K562 (cell line): ENCODE data around the gene NUDCD3. TPM values are rescaled to one million over a fixed set of nuclear protein-coding genes. Genes with fewer than 3 reads are reported as not detected.

Source experiments
- DACH1 ChIP-seq: fragments of 450-650 bp; IDR thresholded peaks from 2 replicates; pipeline ENCODE4 v1.6.1; 2018; ENCODE audit not compliant: partially characterized antibody
- E2F1 ChIP-seq: sonication (generic); formaldehyde crosslinking; IDR thresholded peaks from 2 replicates; pipeline ENCODE4 v1.8.1; 2023; ENCODE audit warnings: mild to moderate bottlenecking, missing genetic modification reagents, moderate library complexity
- EGR1 ChIP-seq: fragments of 450-650 bp; conservative IDR thresholded peaks from 2 replicates; pipeline ENCODE4 v1.6.1; 2017; ENCODE audit warnings: mild to moderate bottlenecking
- GATAD2B ChIP-seq: fragments of 450-650 bp; IDR thresholded peaks from 2 replicates; pipeline ENCODE4 v1.6.1; 2017; ENCODE audit warnings: mild to moderate bottlenecking, borderline replicate concordance
- HNRNPLL ChIP-seq: fragments of 200-400 bp; formaldehyde crosslinking; IDR thresholded peaks from 2 replicates; pipeline ENCODE4 v1.6.1; 2017; ENCODE audit warnings: low read length, low read depth, mild to moderate bottlenecking; ENCODE audit not compliant: poor library complexity, severe bottlenecking
- KAT7 ChIP-seq: sonication (generic); formaldehyde crosslinking; IDR thresholded peaks from 2 replicates; pipeline ENCODE4 v1.8.0; 2022; ENCODE audit warnings: missing genetic modification reagents, mild to moderate bottlenecking, borderline replicate concordance
- NEUROD1 ChIP-seq: fragments of 150-350 bp; IDR thresholded peaks from 2 replicates; pipeline ENCODE4 v1.6.1; 2014; ENCODE audit warnings: borderline replicate concordance, low read length, low read depth; ENCODE audit not compliant: partially characterized antibody
- NUFIP1 ChIP-seq: fragments of 450-650 bp; IDR thresholded peaks from 2 replicates; pipeline ENCODE4 v1.6.1; 2018; ENCODE audit not compliant: partially characterized antibody
- PTRF ChIP-seq: fragments of 450-650 bp; IDR thresholded peaks from 2 replicates; pipeline ENCODE4 v1.6.1; 2016; ENCODE audit warnings: mild to moderate bottlenecking, missing genetic modification characterization, missing compliant biosample characterization
- RBM17 ChIP-seq: fragments of 200-400 bp; formaldehyde crosslinking; IDR thresholded peaks from 2 replicates; pipeline ENCODE4 v1.6.1; 2017; ENCODE audit warnings: low read depth, mild to moderate bottlenecking, low read length, borderline replicate concordance
- STAG1 ChIP-seq: sonication (generic); formaldehyde crosslinking; IDR thresholded peaks from 2 replicates; pipeline ENCODE4 v1.5.0; 2020; ENCODE audit warnings: missing genetic modification reagents, borderline replicate concordance
- STAT5A ChIP-seq: IDR thresholded peaks from 2 replicates; pipeline ENCODE4 v1.6.1; 2012; ENCODE audit warnings: low read length, inconsistent platforms, borderline replicate concordance
- TAF9B ChIP-seq: fragments of 450-650 bp; IDR thresholded peaks from 2 replicates; pipeline ENCODE4 v1.6.1; 2018; ENCODE audit warnings: mild to moderate bottlenecking; ENCODE audit not compliant: partially characterized antibody
- ZNF740 ChIP-seq, 3 experiments: fragments of 200-800 bp in 1 of 3; sonication (Bioruptor generic) in 1 of 3; sonication (generic) in 1 of 3; formaldehyde crosslinking in 1 of 3; IDR thresholded peaks; 2 replicates each; pipeline versions ENCODE4 v1.6.1 to v1.8.0; 2016 to 2022; ENCODE audit warnings: mild to moderate bottlenecking in 2 of 3, missing compliant biosample characterization in 2 of 3, missing genetic modification characterization in 2 of 3, missing genetic modification reagents in 1 of 3
- polyA plus RNA-seq, 8 experiments: library from polyadenylated mRNA; depleted of rRNA in 4 of 8; stranded (reverse) in 5 of 8; unstranded in 3 of 8; fragments of >200 nt; fragmentation: Nextera tagmentation in 2 of 8; fragmentation: Illumina TruSeq in 1 of 8; extraction: Ambion mirVana in 2 of 8; extraction: Trizol in 1 of 8; gene quantifications; 2 replicates each; pipeline versions ENCODE4 v1.2.1 to v1.2.3, GENCODE V29; 2011 to 2014; ENCODE audit warnings: inconsistent platforms in 1 of 8, missing spikeins in 1 of 8
- total RNA-seq, 7 experiments: library from RNA; depleted of rRNA in 6 of 7; stranded (reverse); fragments of >200 nt in 6 of 7; fragmentation: Illumina TruSeq in 2 of 7; extraction: Trizol in 2 of 7; gene quantifications; 2 replicates each; pipeline versions ENCODE4 v1.2.1 to v1.2.3, GENCODE V29; 2011 to 2021; ENCODE audit warnings: low replicate concordance in 1 of 7
- TF ChIP-seq, protein P1 (sequence below): sonication (generic); formaldehyde crosslinking; IDR thresholded peaks from 2 replicates; pipeline ENCODE4 v1.8.0; 2022; ENCODE audit warnings: missing genetic modification reagents, mild to moderate bottlenecking, moderate library complexity, borderline replicate concordance
- TF ChIP-seq, protein P2 (sequence below): fragments of 250-450 bp; sonication (Bioruptor Pico); IDR thresholded peaks from 2 replicates; pipeline ENCODE4 v1.4.0; 2020; ENCODE audit warnings: mild to moderate bottlenecking, moderate library complexity
- TF ChIP-seq, protein P3 (sequence below), 2 experiments: fragments of 450-650 bp in 1 of 2; sonication (generic) in 1 of 2; formaldehyde crosslinking in 1 of 2; IDR thresholded peaks in 1 of 2; conservative IDR thresholded peaks in 1 of 2; 2 replicates each; pipeline versions ENCODE4 v1.6.1 to v1.8.1; 2016 to 2023; ENCODE audit warnings: mild to moderate bottlenecking in 2 of 2, moderate library complexity in 2 of 2, inconsistent platforms in 1 of 2, missing genetic modification reagents in 1 of 2

NUDCD3 gene
- total and polyA plus RNA-seq, 9 of the 15 experiments (the other 6 are each of a cell fraction or from before 2014, with no cell fraction given): 24.8 to 64.2 (median 42.6) TPM

DNA sequence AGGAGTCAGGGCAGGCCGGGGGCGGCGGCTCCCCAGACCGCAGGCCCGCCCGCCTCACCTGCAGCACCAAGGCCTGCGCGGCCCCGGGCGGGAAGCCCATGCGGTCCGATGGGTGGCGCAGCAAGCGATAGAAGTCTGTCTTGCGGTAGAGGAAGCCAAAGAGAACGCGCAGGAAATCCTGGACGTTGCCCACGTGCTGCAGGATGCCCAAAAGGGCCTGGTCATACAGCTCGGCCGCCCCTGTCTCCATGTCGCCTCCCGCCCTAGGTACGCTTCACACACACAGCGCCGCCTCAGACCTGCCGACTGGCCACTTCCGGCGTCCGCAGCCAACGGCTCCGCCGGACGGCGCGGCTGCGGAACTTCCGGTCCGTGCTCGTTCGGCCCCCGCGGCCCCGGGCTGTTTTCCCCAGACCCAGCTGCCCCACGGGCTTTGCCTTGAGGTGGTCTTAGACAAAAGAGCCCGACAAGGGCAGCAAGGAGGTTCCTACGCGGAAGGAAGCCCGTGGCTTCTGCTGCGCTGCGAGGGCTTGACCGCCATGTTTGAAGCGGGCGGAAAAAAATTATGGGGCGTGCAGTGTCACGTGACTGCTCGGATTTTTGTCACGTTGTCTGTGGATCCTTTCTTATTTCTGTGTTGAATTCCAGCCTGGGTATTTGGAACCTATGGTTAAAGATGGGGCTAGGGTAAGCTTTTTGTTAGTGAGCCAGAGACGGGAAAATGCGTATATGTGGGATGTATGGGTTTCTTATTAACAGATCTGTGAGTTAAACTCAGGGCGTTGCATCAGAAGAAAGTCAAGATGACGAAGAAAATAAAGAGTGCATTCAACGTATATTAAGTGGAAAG lies at the start of gene NUDCD3 (continued):
- TF ChIP-seq HNRNPLL (peak; percentile 67), GATAD2B (no peak), DACH1 (peak; percentile 24), KAT7 (peak; percentile 97), NEUROD1 (peak; percentile 32), E2F1 (CRISPR knock-in tag) (0 out of 2 replicates have a peak, but pooled peaks have one; percentile 20), NUFIP1 (no peak), EGR1 (peak; percentile 34; the same call in 1 of the 2 replicates), ZNF740 (CRISPR knock-in tag; IDR thresholded peaks at IDR 0.05) (no peak; the same call in 1 of the 2 replicates), ZNF740 (tag; IDR thresholded peaks at IDR 0.05) (no peak), RBM17 (no peak), STAG1 (CRISPR knock-in tag) (no peak), PTRF (tag) (no peak), STAT5A (no peak), TAF9B (peak; percentile 88)
- TF ChIP-seq, protein P1, sequence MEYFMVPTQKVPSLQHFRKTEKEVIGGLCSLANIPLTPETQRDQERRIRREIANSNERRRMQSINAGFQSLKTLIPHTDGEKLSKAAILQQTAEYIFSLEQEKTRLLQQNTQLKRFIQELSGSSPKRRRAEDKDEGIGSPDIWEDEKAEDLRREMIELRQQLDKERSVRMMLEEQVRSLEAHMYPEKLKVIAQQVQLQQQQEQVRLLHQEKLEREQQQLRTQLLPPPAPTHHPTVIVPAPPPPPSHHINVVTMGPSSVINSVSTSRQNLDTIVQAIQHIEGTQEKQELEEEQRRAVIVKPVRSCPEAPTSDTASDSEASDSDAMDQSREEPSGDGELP: peak; percentile 88
- TF ChIP-seq, protein P2, sequence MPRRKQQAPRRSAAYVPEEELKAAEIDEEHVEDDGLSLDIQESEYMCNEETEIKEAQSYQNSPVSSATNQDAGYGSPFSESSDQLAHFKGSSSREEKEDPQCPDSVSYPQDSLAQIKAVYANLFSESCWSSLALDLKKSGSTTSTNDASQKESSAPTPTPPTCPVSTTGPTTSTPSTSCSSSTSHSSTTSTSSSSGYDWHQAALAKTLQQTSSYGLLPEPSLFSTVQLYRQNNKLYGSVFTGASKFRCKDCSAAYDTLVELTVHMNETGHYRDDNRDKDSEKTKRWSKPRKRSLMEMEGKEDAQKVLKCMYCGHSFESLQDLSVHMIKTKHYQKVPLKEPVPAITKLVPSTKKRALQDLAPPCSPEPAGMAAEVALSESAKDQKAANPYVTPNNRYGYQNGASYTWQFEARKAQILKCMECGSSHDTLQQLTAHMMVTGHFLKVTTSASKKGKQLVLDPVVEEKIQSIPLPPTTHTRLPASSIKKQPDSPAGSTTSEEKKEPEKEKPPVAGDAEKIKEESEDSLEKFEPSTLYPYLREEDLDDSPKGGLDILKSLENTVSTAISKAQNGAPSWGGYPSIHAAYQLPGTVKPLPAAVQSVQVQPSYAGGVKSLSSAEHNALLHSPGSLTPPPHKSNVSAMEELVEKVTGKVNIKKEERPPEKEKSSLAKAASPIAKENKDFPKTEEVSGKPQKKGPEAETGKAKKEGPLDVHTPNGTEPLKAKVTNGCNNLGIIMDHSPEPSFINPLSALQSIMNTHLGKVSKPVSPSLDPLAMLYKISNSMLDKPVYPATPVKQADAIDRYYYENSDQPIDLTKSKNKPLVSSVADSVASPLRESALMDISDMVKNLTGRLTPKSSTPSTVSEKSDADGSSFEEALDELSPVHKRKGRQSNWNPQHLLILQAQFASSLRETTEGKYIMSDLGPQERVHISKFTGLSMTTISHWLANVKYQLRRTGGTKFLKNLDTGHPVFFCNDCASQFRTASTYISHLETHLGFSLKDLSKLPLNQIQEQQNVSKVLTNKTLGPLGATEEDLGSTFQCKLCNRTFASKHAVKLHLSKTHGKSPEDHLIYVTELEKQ (CRISPR knock-in tag): no peak
- TF ChIP-seq, protein P3, sequence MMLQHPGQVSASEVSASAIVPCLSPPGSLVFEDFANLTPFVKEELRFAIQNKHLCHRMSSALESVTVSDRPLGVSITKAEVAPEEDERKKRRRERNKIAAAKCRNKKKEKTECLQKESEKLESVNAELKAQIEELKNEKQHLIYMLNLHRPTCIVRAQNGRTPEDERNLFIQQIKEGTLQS (IDR thresholded peaks at IDR 0.05): peak; percentile 70
- TF ChIP-seq, protein P3 (CRISPR knock-in tag; conservative IDR thresholded peaks at IDR 0.05): no peak
